Aortic smooth muscle cell (primary cell): ENCODE results near the gene LDLRAD2. TPM values are rescaled to one million over a fixed set of nuclear protein-coding genes. Genes with fewer than 3 reads are reported as not detected.

Experiments used
- total RNA-seq: library from RNA; depleted of rRNA; stranded (reverse); fragments of >200 nt; gene quantifications from 2 replicates; pipeline ENCODE4 v1.2.3, GENCODE V29; 2014

LDLRAD2 gene, protein sequence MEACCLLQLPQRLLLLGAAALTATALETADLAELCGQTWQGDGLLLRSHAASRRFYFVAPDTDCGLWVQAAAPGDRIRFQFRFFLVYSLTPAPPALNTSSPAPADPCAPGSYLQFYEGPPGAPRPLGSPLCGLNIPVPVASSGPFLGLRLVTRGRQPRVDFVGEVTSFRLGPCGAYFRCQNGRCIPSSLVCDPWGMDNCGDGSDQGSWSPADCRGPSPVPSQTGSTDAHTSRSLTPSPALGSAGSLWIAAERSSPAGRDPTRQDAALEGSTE
- total RNA-seq = not detected in 2 replicates

DNA sequence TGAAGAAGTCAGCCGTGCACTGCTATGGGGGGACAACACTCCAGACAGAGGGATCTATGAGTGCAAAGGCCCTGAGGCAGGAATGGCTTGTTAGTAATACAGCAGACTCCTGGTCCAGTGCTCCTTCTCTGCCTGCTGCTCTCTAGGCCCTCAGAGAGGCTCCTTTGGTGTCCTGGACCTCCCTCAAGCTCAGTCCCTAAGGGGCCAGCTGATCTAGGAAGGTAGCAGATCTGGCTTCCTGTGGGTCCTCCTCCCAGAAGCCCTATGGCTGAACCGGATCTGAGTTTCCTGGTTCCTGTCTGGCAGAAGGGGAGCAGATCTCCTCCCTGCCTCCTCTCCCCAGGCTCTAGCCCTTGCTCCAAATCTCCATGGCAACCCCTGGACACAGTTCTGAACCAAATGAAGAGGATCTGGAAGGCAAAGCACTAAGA, at the start of gene LDLRAD2:
Gene LDLRAD2 (plus strand): TSS at position 391 of the 431 bp plus-strand sequence. CDS start 187 bp downstream, outside the sequence.

DNA sequence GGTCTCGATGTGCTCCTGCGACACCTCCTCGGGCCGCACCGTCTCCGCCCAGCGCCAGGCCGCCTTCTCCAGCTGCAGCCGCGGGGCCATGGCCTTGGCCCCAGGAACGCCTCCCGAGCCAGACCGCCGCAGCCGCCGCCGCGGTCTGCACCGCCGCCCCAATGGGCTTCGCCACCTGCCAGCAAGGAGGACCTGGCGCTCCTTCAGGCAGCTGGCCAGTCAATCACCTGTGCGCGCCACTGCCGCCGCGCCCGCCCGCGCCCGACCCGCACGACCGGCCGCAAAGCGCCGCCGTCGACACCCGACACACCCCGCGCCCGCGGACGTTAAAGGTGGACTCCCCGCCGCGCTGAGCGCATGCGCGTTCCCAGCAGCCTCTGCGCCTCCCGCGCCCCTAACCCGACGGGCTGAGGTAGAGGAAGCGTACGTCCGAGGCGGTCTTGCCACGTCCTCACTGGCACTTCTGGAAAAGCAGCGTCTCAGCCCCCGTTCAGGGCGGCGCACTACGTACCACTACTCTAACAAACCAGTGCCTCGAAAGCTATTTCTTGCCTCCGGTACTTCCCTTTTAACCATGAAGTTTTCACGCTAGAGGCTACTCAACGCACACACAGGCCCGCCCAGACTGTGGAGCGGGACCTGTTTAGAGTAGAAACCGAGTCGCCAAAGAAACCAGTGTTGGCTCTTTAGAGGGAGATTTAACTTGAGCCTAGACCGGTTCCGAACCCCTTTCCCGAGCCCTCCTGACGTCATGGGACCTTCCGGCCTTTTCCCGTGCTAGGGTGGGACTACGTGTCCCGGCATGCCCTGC, 29.0 kb upstream of the LDLRAD2 start, which contains the start of gene USP48:
Gene USP48 (minus strand): TSS at position 282 of the 811 bp plus-strand sequence. CDS start 192 bp downstream, at position 90.

Other genes starting within 250 kb of the LDLRAD2 start
- under 0.01 TPM in 1 of 2 replicates, not detected in the other for gene RAP1GAP, start 142.9 kb upstream of the LDLRAD2 start, total RNA-seq
- gene USP48, start 29.1 kb upstream of the LDLRAD2 start, total RNA-seq = 40.4 and 43.8 TPM in 2 replicates
- 173 and 315 TPM in 2 replicates for gene HSPG2, start 125.0 kb downstream of the LDLRAD2 start, total RNA-seq
- gene CELA3B, start 164.8 kb downstream of the LDLRAD2 start, total RNA-seq = not detected in 2 replicates
- gene CELA3A, start 189.4 kb downstream of the LDLRAD2 start, total RNA-seq = not detected in 2 replicates
- gene CDC42, start 240.4 kb downstream of the LDLRAD2 start, total RNA-seq = 396 and 476 TPM in 2 replicates